ENCODE results near the gene SHKBP1.

Gene SHKBP1

GRCh38 chr19:40599331-40599901 lies 22.7 kb downstream of the SHKBP1 start (continued):
- TF ChIP-seq SCRT1 (tag by site-specific recombination; IDR thresholded peaks at IDR 0.05; ENCODE audit: borderline replicate concordance) (no peak), ZBTB8A (tag by site-specific recombination; IDR thresholded peaks at IDR 0.05) (peak; percentile 38; the same call in 1 of the 2 replicates), ZNF2 (tag by site-specific recombination; IDR thresholded peaks at IDR 0.05) (peak; percentile 71; the same call in 1 of the 2 replicates), IKZF3 (tag by site-specific recombination; IDR thresholded peaks at IDR 0.05) (peak; percentile 70), ZBTB7A (tag by site-specific recombination; IDR thresholded peaks at IDR 0.05; ENCODE audit: low read depth) (peak; percentile 21), ZNF473 (tag by site-specific recombination; IDR thresholded peaks at IDR 0.05) (no peak), ZNF169 (tag by site-specific recombination; IDR thresholded peaks at IDR 0.05) (no peak), ZNF768 (tag by site-specific recombination; IDR thresholded peaks at IDR 0.05) (no peak), ZNF629 (tag by site-specific recombination; IDR thresholded peaks at IDR 0.05) (no peak), ZNF302 (tag by site-specific recombination; IDR thresholded peaks at IDR 0.05; ENCODE audit: low read depth) (no peak), REST (tag by site-specific recombination; IDR thresholded peaks at IDR 0.05) (no peak), ZNF645 (tag by site-specific recombination; IDR thresholded peaks at IDR 0.05) (no peak), ZNF48 (tag by site-specific recombination; IDR thresholded peaks at IDR 0.05) (no peak), YY2 (tag by site-specific recombination; IDR thresholded peaks at IDR 0.05) (no peak), ZNF670 (tag by site-specific recombination; IDR thresholded peaks at IDR 0.05; ENCODE audit: low read depth) (no peak), ZNF366 (tag by site-specific recombination; conservative IDR thresholded peaks at IDR 0.05) (peak; percentile 99), ZNF561 (tag by site-specific recombination; IDR thresholded peaks at IDR 0.05; ENCODE audit: borderline replicate concordance) (no peak), ZBTB20 (tag by site-specific recombination; IDR thresholded peaks at IDR 0.05) (no peak), ZNF837 (tag by site-specific recombination; IDR thresholded peaks at IDR 0.05) (no peak; the same call in 1 of the 2 replicates), ZNF184 (tag by site-specific recombination; IDR thresholded peaks at IDR 0.05) (no peak), ZNF596 (tag by site-specific recombination; IDR thresholded peaks at IDR 0.05) (peak; percentile 28; the same call in 1 of the 2 replicates), ZBTB21 (tag by site-specific recombination; IDR thresholded peaks at IDR 0.05) (no peak; the same call in none of the 2 replicates), KLF9 (tag by site-specific recombination; IDR thresholded peaks at IDR 0.05; ENCODE audit: low read depth) (no peak), ZNF623 (tag by site-specific recombination; IDR thresholded peaks at IDR 0.05) (no peak), ZNF239 (tag by site-specific recombination; IDR thresholded peaks at IDR 0.05) (no peak; the same call in 1 of the 2 replicates), ZNF394 (tag by site-specific recombination; IDR thresholded peaks at IDR 0.05; ENCODE audit: borderline replicate concordance) (no peak)
- TF ChIP-seq, protein P1, sequence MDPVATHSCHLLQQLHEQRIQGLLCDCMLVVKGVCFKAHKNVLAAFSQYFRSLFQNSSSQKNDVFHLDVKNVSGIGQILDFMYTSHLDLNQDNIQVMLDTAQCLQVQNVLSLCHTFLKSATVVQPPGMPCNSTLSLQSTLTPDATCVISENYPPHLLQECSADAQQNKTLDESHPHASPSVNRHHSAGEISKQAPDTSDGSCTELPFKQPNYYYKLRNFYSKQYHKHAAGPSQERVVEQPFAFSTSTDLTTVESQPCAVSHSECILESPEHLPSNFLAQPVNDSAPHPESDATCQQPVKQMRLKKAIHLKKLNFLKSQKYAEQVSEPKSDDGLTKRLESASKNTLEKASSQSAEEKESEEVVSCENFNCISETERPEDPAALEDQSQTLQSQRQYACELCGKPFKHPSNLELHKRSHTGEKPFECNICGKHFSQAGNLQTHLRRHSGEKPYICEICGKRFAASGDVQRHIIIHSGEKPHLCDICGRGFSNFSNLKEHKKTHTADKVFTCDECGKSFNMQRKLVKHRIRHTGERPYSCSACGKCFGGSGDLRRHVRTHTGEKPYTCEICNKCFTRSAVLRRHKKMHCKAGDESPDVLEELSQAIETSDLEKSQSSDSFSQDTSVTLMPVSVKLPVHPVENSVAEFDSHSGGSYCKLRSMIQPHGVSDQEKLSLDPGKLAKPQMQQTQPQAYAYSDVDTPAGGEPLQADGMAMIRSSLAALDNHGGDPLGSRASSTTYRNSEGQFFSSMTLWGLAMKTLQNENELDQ (tag by site-specific recombination; IDR thresholded peaks at IDR 0.05; ENCODE audit: low read depth): no peak
- TF ChIP-seq, protein P2, sequence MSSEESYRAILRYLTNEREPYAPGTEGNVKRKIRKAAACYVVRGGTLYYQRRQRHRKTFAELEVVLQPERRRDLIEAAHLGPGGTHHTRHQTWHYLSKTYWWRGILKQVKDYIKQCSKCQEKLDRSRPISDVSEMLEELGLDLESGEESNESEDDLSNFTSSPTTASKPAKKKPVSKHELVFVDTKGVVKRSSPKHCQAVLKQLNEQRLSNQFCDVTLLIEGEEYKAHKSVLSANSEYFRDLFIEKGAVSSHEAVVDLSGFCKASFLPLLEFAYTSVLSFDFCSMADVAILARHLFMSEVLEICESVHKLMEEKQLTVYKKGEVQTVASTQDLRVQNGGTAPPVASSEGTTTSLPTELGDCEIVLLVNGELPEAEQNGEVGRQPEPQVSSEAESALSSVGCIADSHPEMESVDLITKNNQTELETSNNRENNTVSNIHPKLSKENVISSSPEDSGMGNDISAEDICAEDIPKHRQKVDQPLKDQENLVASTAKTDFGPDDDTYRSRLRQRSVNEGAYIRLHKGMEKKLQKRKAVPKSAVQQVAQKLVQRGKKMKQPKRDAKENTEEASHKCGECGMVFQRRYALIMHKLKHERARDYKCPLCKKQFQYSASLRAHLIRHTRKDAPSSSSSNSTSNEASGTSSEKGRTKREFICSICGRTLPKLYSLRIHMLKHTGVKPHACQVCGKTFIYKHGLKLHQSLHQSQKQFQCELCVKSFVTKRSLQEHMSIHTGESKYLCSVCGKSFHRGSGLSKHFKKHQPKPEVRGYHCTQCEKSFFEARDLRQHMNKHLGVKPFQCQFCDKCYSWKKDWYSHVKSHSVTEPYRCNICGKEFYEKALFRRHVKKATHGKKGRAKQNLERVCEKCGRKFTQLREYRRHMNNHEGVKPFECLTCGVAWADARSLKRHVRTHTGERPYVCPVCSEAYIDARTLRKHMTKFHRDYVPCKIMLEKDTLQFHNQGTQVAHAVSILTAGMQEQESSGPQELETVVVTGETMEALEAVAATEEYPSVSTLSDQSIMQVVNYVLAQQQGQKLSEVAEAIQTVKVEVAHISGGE (tag by site-specific recombination; conservative IDR thresholded peaks at IDR 0.05; ENCODE audit: low read depth): 0 out of 2 replicates have a peak, but pooled peaks have one; percentile 8
